Measurements from ENCODE around the gene POTEJ.
"Not testable (repeated sequence)": the region's sequence is repeated elsewhere in the genome, so short reads cannot be mapped to it uniquely, and the experiment has no call there.

- TF ChIP-seq CTCF (conservative IDR thresholded peaks at IDR 0.05); EZH2 (IDR thresholded peaks at IDR 0.05; ENCODE audit: low read depth): not testable (repeated sequence)
These were observed 22.4 kb upstream of the POTEJ start for GRCh38 chr2:130588688-130589458.
